Spleen (tissue), 11 donors: ENCODE measurements around the gene IL18RAP. TPM values are rescaled to one million over a fixed set of nuclear protein-coding genes. Genes with fewer than 3 reads are reported as not detected.

ENCODE experiments used
- DNase-seq: peaks from one replicate; pipeline ENCODE4 v3.0.0-alpha.2; 2020
- H3K27ac ChIP-seq, 8 donors: fragments of 200-600 bp; sonication (generic) in 7 of 8; 1 replicate in 4 of 8; 2 replicates in 4 of 8; pipeline versions ENCODE4 v1.5.0 to v1.8.0; 2016 to 2021; ENCODE audit warnings: inconsistent platforms in 4 of 8, mild to moderate bottlenecking in 4 of 8, moderate library complexity in 1 of 8
- H3K27me3 ChIP-seq, 7 donors: fragments of 200-600 bp; sonication (generic) in 6 of 7; replicated peaks in 1 of 7; 1 replicate in 4 of 7; 2 replicates in 3 of 7; pipeline versions ENCODE4 v1.5.0 to v1.8.0; 2016 to 2021; ENCODE audit warnings: inconsistent platforms in 3 of 7, mild to moderate bottlenecking in 1 of 7
- H3K36me3 ChIP-seq, 6 donors: fragments of 200-600 bp; sonication (generic) in 5 of 6; 1 replicate in 4 of 6; 2 replicates in 2 of 6; pipeline versions ENCODE4 v1.5.0 to v1.8.0; 2016 to 2021; ENCODE audit warnings: inconsistent platforms in 2 of 6
- H3K4me1 ChIP-seq, 6 donors: fragments of 200-600 bp; sonication (generic) in 5 of 6; 1 replicate in 3 of 6; 2 replicates in 3 of 6; pipeline versions ENCODE4 v1.5.0 to v1.8.0; 2016 to 2021; ENCODE audit warnings: inconsistent platforms in 3 of 6
- H3K4me3 ChIP-seq, 8 donors: fragments of 200-600 bp; sonication (generic) in 7 of 8; 1 replicate in 4 of 8; 2 replicates in 4 of 8; pipeline versions ENCODE4 v1.5.0 to v1.8.0; 2016 to 2021; ENCODE audit warnings: inconsistent platforms in 4 of 8, mild to moderate bottlenecking in 4 of 8, moderate library complexity in 2 of 8
- H3K9me3 ChIP-seq, 8 donors: fragments of 200-600 bp; sonication (generic) in 7 of 8; 1 replicate in 4 of 8; 2 replicates in 4 of 8; pipeline versions ENCODE4 v1.5.0 to v1.8.0; 2016 to 2021; ENCODE audit warnings: inconsistent platforms in 4 of 8
- POLR2A ChIP-seq, 3 donors: fragments of 450-650 bp; IDR thresholded peaks; one replicate each; pipeline ENCODE4 v1.5.1; 2017; ENCODE audit warnings: antibody characterized with exemption in 3 of 3, mild to moderate bottlenecking in 1 of 3
- POLR2AphosphoS5 ChIP-seq, 3 donors: sonication (generic); formaldehyde crosslinking; IDR thresholded peaks; one replicate each; pipeline ENCODE4 v1.5.1; 2017; ENCODE audit warnings: antibody characterized with exemption in 3 of 3
- WGBS, 5 donors: extraction: QIAGEN DNeasy Blood & Tissue Kit in 3 of 5; methylation state at CpG; one replicate each; pipeline versions ENCODE4 v1.1.5 to v1.1.7; 2013 to 2018; 5-methylcytosine and 5-hydroxymethylcytosine counted together
- intact Hi-C: fragments of 100-400 bp; cut with DNase I; formaldehyde crosslinking; loops from one replicate; pipeline ENCODE4 v1.15.0; 2023; ENCODE audit warnings: low total_unique reads
- polyA plus RNA-seq, 3 donors: library from polyadenylated mRNA; stranded (reverse); fragments of 200-250 nt; gene quantifications; one replicate each; pipeline ENCODE4 v1.2.1, GENCODE V29; 2013
- total RNA-seq, 7 donors: library from RNA; depleted of rRNA in 3 of 7; stranded (reverse); fragments of >200 nt in 3 of 7; fragmentation: NEBNext Ultra II Directional in 4 of 7; extraction: Animal tissue kit (Norgen Biotek cat#: 25700) in 4 of 7; gene quantifications; one replicate each; pipeline versions ENCODE4 v1.1.0 to v1.2.1, GENCODE V29; 2016 to 2021
- TF ChIP-seq, protein P1 (sequence below), 11 experiments: fragments of 200-600 bp in 7 of 11; fragments of 450-650 bp in 4 of 11; sonication (generic) in 4 of 11; IDR thresholded peaks in 8 of 11; conservative IDR thresholded peaks in 3 of 11; 1 replicate in 7 of 11; 2 replicates in 4 of 11; pipeline versions ENCODE4 v1.4.0 to v1.8.0; 2016 to 2021; ENCODE audit warnings: antibody characterized with exemption in 11 of 11, inconsistent platforms in 4 of 11, mild to moderate bottlenecking in 1 of 11
- donor health status: healthy with polysubstance abuse.
- donor health status: DM: no; HTN: no; CAD: no; lungs with moderate emphysema.
- donor health status: DM: no; HTN: no; CAD: no.
- donor health status: Bipolar disorder and iron deficiency.
- donor health status: healthy.
- donor health status: DM: no; HTN: no; CAD: no.
- donor health status: DM: yes; HTN: yes; CAD: no.

The IL18RAP gene
- total and polyA plus RNA-seq, 10 donors = 1.5 to 145 (median 31.8) TPM

DNA sequence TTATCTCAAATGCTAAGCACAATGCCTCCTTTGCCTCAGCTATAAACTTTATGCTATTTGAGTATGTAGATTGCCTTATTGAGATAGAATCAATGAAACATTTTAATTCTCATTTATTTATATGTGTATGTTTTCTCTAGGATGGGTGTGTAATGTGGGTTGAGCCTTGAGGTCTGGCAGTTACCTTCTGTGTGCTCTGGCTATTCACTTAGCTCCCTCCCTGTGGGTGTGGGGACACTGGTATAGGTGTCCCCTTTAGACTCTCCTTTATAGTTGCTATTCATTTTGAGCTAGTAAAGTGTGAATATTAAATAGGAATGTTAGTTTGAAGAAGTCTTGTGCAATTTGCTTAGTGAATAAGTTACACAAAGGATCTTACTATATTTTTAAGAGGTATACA, 51.8 kb downstream of the IL18RAP start:
- no peak overlapping the region for H3K4me3 ChIP-seq
- intact Hi-C loops = loop anchor here (5.0 kb wide), 1 partner anchor 143 kb away; the partner anchor contains the start of gene SLC9A2
- DNase-seq = no peak
- H3K36me3 ChIP-seq = no peaks in the 10 kb centered on the region
- no peak for TF ChIP-seq POLR2AphosphoS5 (IDR thresholded peaks at IDR 0.05)
- TF ChIP-seq POLR2A (IDR thresholded peaks at IDR 0.05) = no peak
- TF ChIP-seq, protein P1, sequence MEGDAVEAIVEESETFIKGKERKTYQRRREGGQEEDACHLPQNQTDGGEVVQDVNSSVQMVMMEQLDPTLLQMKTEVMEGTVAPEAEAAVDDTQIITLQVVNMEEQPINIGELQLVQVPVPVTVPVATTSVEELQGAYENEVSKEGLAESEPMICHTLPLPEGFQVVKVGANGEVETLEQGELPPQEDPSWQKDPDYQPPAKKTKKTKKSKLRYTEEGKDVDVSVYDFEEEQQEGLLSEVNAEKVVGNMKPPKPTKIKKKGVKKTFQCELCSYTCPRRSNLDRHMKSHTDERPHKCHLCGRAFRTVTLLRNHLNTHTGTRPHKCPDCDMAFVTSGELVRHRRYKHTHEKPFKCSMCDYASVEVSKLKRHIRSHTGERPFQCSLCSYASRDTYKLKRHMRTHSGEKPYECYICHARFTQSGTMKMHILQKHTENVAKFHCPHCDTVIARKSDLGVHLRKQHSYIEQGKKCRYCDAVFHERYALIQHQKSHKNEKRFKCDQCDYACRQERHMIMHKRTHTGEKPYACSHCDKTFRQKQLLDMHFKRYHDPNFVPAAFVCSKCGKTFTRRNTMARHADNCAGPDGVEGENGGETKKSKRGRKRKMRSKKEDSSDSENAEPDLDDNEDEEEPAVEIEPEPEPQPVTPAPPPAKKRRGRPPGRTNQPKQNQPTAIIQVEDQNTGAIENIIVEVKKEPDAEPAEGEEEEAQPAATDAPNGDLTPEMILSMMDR (IDR thresholded peaks at IDR 0.05 in 8 of 11, conservative IDR thresholded peaks at IDR 0.05 in 3 of 11) = no peak
- peaks cover 0 to 8% (median 4%) of the 10 kb centered on the region in 8 donors for H3K9me3 ChIP-seq
- peaks cover 0 to 40% (median 0%) of the 10 kb centered on the region in 7 donors for H3K27me3 ChIP-seq
- H3K4me1 ChIP-seq = peaks cover 0 to 5% (median 0%) of the 10 kb centered on the region in 6 donors
- no peak overlapping the region for H3K27ac ChIP-seq

DNA sequence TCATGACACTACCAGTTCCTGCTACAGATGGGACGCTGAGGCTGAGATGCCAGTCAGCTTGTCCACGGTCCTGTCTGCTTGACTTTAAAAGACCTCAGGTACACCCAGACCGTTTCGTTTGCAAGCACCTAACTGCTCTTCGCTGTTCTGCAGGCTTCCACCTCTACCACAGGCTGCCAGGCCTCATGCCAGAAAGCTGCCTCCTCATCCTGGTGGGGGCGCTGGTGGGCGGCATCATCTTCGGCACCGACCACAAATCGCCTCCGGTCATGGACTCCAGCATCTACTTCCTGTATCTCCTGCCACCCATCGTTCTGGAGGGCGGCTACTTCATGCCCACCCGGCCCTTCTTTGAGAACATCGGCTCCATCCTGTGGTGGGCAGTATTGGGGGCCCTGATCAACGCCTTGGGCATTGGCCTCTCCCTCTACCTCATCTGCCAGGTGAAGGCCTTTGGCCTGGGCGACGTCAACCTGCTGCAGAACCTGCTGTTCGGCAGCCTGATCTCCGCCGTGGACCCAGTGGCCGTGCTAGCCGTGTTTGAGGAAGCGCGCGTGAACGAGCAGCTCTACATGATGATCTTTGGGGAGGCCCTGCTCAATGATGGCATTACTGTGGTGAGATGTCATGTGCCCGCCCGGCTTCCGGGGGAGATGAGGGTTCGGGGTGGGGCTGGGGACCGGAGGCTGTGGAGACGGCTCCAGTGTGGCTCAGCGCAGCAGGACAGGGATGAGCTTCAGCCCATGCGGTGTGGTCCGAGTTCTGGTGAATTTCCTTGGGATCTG, 55.9 kb downstream of the IL18RAP start:
- 86 to 91% (median 88%) methylated on average over 29 to 36 of the region's 36 CpGs for WGBS, 5 donors
- TF ChIP-seq POLR2AphosphoS5 (IDR thresholded peaks at IDR 0.05) (no peak), POLR2A (IDR thresholded peaks at IDR 0.05) (no peak)
- TF ChIP-seq, protein P1 (IDR thresholded peaks at IDR 0.05 in 8 of 11, conservative IDR thresholded peaks at IDR 0.05 in 3 of 11) = no peak
- Histone ChIP-seq H3K27me3 (peaks cover 0 to 18% (median 0%) of the 10 kb centered on the region in 7 donors), H3K36me3 (no peaks in the 10 kb centered on the region), H3K27ac (no peak overlapping the region), H3K4me1 (no peaks in the 10 kb centered on the region), H3K9me3 (no peaks in the 10 kb centered on the region), H3K4me3 (no peak overlapping the region)
- DNase-seq = peak; percentile 67
- intact Hi-C loops = no loop called here

DNA sequence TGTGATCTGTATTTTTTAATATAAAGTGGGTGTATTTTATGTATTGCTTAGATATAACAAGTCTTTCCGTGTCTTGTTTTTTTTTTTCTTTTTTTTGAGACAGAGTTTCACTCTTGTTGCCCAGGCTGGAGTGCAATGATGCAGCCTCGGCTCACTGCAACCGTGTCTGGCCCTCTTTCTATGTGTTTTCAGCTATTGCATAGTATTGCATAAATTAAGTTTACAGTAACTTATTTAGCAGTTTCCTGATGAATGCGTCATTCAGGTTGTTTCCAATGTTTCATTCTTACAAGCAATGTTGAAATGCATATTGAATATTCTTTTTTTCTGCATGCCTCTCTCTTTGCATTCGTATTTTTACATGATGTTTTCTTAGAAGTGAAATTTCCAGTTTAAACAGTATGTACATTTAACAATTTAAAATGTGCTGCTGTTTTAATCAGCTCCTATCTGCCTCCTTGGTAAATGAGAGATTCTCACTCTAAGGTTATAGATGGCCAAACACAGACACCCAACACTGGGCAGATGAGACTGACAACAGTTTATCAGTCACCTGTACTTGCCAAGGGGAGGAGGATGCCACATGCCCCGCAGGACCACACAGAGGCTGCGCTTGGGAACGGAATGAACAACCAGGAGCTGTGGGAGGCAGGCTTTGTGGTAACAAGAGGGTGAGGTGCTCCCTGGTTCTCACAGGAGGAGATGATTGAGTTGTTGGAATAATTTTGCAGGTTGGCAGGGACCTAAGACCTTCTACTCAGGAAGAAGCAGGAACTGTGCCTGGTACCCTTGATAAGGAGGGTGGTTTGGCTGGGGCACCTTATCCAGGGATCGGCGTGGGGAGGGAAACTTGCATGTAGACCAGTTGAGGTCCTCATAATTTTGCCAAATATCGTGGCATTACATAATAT, 57.6 kb downstream of the IL18RAP start:
- intact Hi-C loops = no loop called here
- Histone ChIP-seq H3K9me3 (no peaks in the 10 kb centered on the region), H3K27ac (peak overlapping the region in 5 of 8 donors; percentile 24 to 71 (median 70)), H3K4me1 (no peaks in the 10 kb centered on the region), H3K4me3 (no peak overlapping the region), H3K36me3 (no peaks in the 10 kb centered on the region), H3K27me3 (peaks cover 0 to 22% (median 0%) of the 10 kb centered on the region in 7 donors)
- TF ChIP-seq POLR2AphosphoS5 (IDR thresholded peaks at IDR 0.05) (no peak), POLR2A (IDR thresholded peaks at IDR 0.05) (no peak)
- TF ChIP-seq, protein P1 (IDR thresholded peaks at IDR 0.05 in 8 of 11, conservative IDR thresholded peaks at IDR 0.05 in 3 of 11) = no peak
- no peak for DNase-seq
- 58 to 83% (median 64%) methylated on average over 11 of the region's 11 CpGs for WGBS, 5 donors
